Measurements from ENCODE around the gene TACR1.
A peak's percentile ranks its signal among the peaks of the same experiment; 100 is the strongest.
"Not testable (repeated sequence)": the region's sequence is repeated elsewhere in the genome, so short reads cannot be mapped to it uniquely, and the experiment has no call there.

The TACR1 gene

DNA sequence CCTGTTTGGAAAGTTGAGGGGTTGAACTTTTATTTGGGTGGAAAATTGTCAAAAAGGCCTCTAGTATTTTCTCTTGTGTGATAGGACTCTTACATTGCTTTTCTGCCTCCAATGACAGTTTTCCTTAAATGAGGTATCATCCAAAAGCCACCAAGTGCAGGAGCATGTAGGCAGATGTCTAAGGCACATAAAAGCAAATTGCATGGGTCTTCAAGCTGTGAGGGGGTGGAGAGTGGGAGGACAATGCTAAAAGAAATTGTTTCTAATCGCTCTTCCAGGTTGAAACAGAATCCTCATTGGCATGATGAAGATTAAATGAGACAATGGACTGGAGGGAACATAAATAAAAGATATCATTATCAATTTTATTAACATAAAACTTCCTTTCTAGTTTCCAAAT is 6.8 kb downstream of the TACR1 start:
- no peak for DNase-seq

DNA sequence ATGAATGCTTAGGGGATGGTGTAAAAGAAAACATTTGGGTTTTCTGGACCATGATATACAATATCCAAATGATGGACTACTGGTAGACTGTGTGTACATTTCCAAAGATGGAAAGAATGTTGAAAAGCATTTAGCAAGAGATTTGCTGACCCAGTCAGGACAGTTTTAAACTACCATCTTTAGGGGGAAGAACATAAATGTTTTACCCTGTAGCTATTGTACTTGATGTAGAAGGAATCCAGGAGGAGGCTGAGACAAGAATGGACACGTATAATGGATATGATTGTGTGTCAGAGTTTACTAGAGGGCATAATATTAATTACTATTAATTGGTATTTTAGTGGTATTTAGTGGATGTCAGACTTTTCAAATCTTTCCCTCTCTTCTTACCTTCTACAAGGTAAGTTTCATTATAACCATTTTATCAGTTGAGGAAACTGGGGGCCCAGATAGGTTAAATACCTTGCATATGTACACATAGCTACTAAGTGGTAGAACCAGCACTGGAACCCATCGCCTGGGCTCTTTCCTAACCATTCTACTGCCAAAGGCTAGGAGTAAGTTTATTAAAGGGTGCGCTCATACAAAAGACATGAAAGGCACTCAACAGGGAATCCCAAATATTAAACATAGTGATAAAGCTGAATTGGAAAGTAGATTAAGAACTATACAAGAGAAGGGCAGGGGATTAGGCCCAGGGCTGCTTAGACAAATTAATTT is 8.9 kb downstream of the TACR1 start:
- DNase-seq = no peak

DNA sequence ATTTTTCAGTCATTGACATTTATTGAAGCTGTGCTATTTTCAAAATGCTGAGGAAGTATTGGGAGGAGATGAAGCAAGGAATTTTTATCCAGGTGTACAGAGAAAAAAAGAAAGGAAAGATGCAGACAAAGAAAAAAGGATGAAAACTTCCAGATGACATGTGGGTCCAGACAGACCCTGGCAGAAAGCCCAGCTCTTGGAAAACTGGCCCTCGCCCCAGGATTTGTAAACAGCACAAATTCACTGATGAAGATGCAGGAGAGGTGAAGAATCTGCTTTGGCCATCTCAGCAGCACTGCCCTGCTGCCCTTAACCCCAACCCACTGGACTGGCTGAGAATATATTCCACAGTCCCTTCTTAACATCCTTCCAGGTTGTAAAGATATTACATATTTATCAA is 12.5 kb downstream of the TACR1 start:
- no peak for DNase-seq

DNA sequence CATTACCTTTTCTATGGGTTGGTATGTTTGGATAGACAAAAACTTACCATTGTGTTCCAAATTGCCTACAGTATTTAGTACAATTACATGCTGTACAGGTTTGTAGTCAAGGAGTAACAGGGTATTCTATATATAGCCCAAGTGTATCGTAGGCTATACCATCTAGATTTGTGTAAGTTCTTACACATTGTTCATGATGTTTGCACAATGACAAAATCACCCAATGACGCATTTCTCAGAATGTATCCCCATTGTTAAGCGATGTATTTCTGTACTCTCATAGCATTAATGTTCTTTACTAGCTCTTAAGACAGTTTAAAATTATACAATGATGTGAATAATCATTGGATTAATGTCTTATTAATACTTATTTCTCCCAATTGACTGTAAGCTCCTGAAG is 16.7 kb downstream of the TACR1 start:
- no peak for DNase-seq

DNA sequence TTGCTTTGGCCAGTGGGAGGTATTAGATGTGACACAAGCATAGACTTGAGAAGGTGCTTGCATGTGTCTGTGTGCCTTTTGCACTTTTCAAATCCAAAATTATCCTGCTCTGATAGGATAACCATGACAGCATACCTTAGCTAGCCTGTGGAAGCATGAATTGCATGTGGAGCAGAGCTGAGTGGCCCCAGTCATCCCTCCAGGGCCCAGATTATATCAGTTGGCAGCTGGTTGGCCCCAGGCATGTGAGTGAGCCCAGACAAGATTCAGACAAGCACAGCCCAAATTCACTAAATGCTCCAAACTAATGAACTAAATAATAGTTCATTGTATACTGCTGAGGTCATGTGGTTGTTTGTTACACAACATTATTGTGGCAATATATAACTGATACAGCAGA is 18.8 kb downstream of the TACR1 start:
- no peak for DNase-seq

DNA sequence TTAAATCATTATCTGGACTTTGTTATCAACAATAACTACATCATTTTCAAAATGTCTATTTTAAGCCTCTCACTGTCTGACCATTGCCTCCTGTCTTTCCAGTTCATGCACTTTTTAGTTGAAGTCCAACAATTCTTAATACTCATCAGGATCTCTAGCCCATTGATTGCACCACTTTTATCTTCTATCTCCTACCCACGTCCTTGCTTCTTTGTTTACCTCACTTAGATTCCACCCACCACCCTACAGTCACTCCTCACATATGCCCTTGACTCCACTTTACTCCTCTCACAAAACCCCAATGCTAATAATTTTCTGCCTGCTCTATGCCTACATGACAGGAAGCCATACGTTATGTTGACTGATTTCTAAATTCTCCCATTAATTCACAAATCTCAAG is 21.9 kb downstream of the TACR1 start:
- DNase-seq = no peak

DNA sequence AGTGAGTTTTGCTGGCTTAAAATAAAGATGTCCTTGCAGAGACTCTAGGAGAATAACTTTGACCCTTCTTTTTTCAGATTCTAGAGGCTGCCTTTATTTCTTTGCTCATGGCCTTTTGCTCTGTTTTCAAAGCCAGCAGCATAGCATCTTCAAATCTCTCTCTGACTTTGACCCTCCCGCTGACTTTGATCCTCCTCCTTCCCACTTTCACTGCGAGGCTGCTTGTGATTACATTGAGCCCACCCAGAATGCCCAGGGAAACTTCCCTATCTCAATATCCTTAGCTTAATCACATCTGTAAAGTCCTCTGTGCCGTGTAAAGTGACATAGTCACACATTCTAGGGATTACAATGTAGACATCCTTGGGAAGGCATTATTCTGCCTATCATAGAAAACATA is 23.9 kb downstream of the TACR1 start:
- no peak for DNase-seq

DNA sequence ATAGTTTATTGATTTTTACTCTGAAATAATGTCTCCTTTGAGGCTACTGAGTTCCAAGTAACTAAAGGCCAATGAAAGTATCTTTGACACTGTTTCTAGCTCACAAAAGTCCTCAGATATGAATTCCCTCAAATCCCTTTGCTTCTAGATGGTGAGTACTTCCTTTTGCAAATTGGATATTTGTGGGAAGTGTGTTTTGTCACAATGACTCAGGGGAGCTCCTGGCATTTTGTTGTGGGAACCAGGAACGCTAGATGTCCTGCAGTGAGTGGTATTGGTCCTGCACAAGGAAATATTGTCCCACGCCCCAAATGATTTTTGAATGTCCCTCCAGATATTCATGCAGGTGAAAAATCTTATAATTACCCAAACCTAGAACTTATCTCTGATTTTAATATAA is 24.3 kb downstream of the TACR1 start:
- no peak for DNase-seq

DNA sequence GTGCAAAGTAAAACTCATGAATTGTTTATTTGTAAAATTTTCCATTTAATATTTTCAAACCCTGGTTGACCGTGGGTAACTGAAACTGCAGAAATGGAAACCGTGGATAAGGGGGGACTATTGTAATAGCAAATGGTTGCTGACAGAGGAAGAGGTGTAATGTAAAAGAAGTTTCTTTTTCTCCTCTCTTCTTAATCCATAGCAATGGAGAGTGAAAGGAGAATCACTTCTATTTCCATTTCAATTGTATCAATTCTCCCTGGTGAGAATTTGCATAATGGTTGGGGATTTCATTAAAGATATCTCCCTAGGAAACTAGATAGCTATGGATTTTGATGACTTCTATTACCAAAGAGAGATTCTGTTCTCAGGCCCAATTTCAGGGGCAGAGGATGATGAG is 24.8 kb downstream of the TACR1 start:
- DNase-seq = no peak

DNA sequence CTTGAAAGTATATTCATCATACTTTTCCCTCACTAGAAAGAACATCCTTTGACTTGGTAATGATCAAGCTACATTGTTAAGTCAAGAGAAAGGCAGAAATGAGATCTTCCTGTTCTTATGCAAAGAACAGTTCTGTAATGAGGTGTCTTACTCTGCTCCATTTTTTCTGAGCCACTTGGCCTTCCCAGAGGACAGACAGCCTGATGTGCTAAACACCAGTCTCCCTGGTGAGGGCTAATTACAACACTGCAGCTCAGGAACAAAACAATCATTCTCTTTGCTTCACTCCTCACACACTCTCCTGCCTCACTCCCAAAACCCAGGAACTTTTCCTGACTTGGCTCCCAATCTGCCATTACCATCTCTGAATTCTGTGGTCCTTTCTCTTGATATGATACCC is 25.6 kb downstream of the TACR1 start:
- no peak for DNase-seq

DNA sequence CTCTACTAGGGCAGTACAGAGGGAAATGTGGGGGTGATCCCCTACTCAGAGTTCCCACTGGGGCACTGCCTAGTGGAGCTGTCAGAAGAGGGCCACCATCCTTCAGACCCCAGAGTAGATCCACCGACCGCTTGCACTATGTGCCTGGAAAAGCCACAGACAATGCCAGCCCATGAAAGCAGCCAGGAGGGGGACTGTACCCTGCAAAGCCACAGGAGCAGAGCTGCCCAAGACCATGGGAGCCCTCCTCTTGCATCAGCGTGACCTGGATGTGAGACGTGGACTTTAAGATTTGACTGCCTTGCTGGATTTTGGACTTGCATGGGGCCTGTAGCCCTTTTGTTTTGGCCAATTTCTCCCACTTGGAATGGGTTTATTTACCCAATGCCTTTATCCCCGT is 27.9 kb downstream of the TACR1 start:
- not testable (repeated sequence) for DNase-seq

DNA sequence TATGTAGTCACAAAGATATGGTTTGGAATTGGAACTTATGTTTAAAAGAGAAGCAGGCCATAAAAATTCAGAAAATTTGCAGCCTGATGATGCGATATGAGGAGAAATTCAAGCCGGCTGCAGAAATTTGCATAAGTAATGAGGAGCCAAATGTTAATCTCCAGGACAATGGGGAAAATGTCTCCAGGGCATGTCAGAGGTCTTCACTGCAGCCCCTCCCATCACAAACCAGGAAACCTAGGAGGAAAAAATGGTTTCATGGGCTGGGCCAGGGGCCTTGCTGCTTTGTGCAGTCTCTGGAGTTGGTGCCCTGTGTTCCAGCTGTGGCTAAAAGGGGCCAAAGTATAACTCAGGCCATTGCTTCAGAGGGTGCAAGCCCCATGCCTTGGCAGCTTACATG is 28.4 kb downstream of the TACR1 start:
- no peak for DNase-seq

DNA sequence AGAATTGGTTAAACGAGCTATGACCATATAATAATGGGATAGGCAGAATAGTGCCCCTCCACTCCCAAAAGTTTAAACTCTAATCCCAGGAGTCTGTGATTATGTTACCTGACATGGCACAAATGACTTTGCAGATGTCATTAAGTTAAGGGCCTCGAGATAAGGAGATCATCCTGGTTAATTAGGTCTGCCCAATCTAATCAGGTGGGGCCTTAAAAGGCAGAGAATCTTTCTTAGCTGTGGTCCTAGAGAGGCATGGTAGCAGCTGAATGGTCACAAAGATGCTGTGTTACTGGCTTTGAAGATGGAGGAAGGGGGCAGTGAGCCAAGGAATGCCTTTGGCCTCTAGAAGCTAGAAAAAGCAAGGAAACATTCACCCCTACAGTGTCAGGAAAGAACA is 31.1 kb downstream of the TACR1 start:
- no peak for DNase-seq

DNA sequence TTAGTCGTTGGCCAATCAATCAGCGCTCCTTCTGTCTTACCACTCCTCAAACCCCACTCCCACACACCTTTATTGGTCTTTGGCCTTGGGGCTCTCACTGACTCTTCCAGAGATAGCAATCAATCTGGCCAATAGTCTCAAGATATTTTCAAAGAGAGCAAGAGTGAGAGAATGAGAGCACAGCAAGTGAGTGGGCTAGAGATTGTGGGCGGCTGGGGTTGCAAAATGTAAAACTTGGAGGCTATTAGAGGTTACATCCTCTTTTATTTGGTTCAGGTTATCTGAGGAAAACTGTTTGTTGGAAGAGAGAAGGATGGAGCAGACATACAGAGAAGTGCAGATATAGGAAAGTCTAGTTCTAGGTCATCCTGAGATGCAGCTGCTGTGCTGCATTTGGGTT is 32.8 kb downstream of the TACR1 start:
- peak; percentile 18 for DNase-seq

DNA sequence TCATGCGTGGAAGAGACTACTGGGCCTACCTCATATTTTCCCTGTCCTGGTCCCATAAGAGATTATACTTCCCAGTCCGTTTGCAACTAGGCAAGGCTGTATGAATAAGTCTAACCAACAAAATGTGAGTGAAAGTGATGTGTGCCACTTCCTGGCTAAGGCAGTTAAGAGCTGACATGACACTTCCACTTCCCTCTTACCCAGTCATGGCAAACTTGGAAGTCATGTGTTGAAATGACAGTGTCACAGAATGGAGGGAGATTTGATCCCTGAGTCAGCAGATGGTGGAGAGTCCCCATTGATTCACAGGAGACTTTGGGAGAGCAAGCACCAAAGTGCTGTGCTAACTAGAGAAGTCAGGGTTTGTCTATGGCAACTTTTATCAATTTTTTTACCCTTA is 36.4 kb downstream of the TACR1 start:
- DNase-seq = peak; percentile 93

DNA sequence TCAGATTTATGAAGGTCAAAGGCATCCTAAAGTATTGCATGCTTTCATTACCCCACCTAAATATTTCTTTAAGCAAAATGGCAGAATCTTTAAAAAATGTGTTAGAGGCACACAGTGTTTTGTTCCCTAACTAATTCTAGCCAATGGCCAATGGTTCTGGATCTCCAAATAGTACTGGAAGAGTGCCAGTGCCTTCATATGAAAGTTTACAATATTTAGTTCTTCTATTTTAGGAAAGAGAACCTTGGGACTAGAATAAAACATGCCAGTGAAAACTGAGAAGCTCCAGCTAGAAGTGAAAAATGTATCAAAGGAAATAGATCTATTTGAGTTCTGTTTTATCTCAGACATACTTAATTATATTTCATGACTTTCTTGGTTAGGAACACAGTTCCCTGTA is 37.1 kb downstream of the TACR1 start:
- no peak for DNase-seq

DNA sequence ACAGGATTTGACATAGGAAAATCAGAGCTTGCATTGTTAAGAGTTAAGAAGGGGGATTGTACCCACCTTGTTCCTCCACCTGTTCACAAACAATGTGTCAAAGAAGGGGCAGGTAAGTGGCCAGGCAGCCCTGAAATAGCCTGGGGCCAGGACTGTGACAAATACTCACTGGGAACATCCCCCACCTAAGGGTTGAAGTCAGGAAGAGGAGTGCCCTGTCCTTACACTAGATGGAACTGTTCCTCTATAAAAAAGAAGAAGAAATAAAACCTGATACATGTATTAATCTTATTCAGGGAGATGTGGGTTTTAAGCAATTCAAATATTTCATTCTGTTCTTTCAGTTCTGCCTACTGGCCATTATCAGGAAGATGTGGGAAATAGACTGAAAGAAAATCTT is 41.9 kb downstream of the TACR1 start:
- DNase-seq = no peak

DNA sequence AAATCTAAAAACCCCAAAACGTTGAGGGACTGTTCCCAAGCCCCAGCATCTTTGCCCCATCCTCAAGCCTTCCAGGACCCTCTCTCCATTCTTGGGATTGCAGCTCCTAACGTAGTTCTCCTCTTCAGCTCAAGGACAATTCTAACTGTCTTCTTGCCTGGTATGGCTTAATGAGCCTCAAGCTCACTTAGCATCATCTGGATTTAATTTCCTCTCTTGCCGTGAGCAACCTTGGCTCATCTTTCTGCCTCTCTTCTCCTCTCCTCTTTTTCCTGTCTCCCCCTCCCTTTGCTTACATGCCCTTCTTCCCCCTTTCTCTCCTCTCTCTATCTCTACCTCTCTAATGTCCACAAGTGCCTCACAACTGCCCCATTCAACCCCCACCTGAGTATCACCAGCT is 44.2 kb downstream of the TACR1 start:
- no peak for DNase-seq

DNA sequence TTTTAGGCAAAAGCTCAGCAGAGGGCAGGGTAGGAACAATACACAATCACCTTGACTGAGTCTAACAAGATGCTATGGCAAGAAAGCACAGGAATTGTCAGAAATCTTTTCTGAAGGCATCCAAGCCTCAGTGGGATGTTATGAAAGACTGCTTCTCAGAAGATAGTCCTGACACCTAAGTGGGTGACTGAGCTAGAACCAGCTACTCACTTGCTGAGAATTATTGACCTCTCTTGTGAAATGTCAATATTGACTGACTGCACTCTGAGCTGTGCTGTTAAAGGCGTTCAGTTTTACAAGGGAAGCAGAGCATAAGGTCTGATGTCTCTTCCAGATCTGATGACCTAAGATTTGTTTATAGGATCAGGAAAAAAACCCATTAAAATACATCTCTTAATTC is 46.1 kb downstream of the TACR1 start:
- no peak for DNase-seq

DNA sequence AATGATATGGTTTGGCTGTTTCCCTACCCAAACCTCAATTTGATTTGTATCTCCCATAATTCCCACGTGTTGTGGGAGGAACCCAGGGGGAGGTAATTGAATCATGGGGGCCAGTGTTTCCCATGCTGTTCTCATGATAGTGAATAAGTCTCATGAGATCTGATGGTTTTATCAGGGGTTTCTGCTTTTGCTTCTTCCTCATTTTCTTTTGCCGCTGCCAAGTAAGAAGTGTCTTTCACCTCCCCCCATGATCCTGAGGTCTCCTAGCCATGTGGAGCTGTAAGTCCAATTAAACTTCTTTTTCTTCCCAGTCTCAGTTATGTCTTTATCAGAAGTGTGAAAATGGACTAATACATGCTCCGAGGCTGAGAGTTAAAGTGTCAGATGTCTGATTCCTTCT is 47.1 kb downstream of the TACR1 start:
- DNase-seq = peak; percentile 11

DNA sequence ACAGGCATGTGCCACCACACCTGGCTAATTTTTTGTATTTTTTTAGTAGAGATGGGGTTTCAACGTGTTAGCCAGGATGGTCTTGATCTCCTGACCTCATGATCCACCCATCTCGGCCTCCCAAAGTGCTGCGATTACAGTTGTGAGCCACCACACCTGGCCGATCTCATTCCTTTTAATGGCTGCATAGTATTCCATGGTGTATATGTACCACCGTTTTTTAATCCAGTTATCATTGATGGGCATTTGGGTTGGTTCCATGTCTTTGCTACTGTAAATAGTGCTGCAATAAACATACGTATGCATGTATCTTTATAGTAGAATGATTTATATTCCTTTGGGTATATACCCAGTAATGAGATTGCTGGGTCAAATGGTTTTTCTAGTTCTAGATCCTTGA is 51.4 kb downstream of the TACR1 start:
- not testable (repeated sequence) for DNase-seq

DNA sequence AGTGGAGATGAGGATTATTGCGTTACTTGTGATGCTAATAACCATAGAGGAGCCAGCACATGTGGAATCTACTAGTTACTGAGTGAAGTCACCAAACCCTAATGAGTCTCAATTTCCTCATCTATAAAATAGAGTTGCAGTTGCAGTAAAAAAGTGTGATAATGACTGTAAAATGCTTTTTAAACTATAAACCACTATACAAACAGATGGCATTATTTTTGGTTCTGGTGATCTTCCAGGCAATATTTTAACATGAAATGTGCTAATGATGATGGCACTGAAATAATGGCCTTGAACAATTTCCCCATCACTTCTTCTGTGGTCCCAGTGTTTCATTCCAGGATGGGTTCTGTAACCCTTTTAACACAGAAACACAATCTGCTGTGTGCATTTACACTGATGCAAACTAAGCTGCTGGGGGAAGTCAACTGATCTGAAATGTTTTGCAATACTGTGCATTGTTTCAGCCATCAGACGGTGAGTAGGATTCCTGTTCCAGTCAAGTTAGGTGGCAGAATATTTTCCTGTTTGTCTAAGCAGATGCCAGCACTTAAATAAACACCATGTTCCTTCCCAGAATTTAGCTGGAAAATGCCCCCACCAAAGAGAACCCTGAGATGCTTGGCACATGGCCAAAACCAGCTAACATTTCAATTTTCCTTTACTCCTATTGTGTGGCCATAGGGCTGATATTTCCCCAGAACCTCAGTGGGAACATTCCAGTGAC is 52.6 kb downstream of the TACR1 start:
- peak; percentile 30 for DNase-seq

DNA sequence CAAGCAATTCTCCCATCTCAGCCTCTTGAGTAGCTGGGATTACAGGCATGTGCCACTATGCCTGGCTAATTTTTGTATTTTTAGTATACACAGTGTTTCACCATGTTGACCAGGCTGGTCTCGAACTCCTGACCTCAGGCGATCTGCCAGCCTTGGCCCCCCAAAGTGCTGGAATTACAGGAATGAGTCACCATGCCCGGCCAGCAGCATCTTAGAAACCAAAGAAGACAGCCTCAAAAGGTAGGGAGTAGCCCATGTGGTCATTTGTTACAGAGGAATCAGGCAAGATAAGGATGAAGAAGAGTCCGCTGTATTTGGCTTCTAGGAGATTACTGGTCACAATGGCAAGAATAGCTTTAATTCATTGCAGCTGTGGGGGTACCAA is 53.1 kb downstream of the TACR1 start:
- not testable (repeated sequence) for DNase-seq

DNA sequence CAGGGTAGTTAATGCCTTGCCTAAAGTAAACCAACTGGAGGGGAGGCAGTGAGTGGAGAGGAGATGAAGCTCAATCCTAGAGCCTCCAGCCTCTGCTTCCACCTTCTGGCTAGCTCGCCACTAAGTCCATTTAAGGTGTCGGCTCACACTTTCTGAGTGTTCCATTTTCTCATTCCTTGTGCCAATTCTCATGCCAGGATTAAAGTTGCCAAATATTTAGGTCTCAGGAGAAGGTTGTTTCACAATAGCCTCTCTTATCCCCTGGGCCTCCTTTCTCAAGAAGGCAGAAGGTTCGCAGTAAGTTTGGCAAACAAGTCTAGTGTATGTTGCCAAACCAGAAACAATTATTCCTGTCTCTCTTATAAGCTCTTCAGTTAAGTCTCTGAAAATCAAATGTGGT is 57.2 kb downstream of the TACR1 start:
- no peak for DNase-seq

DNA sequence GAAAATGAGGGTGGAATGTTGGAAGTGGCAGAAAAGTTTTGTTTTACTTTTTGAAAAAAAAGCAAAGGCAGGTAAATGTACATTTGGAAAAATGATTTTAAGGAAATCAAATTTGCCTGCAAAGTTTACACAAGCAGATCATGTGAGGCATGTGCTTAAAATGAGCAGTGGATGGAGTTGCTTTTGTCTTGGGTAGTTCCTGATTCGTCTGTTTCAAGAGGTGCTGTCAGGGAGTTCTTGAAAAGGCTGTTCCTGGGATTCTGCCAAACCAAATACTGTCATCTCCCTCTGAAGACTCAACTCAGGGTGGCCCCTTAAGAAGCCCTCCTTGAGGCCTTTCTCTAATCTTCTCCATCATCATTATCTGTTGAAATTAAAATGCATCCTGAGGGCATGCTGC is 59.0 kb downstream of the TACR1 start:
- DNase-seq = no peak
